Psoas muscle (tissue), 8 donors: ENCODE measurements around the gene ARFGAP3. TPM values are rescaled to one million over a fixed set of nuclear protein-coding genes. Genes with fewer than 3 reads are reported as not detected.

ENCODE experiments used
- ATAC-seq, 4 donors: fragments of 200-7000 bp; cut with Tn5 transposase; one replicate each; pipeline ENCODE4 v1.9.1; 2020; ENCODE audit warnings: moderate library complexity in 3 of 4, mild to moderate bottlenecking in 2 of 4
- DNase-seq, 2 donors: peaks; one replicate each; pipeline ENCODE4 v3.0.0-alpha.2; 2020
- H3K27ac ChIP-seq: fragments of 200-600 bp; one replicate; pipeline ENCODE4 v1.8.0; 2022
- H3K27me3 ChIP-seq, 3 donors: fragments of 200-600 bp in 1 of 3; one replicate each; pipeline versions ENCODE4 v1.6.1 to v1.8.0; 2013 to 2022; ENCODE audit warnings: low read length in 2 of 3, mild to moderate bottlenecking in 2 of 3, moderate library complexity in 1 of 3; ENCODE audit not compliant: insufficient read depth in 3 of 3
- H3K36me3 ChIP-seq, 2 donors: fragments of 200-600 bp in 1 of 2; one replicate each; pipeline versions ENCODE4 v1.6.1 to v1.8.0; 2013 to 2022; ENCODE audit warnings: low read depth in 1 of 2, mild to moderate bottlenecking in 1 of 2, moderate library complexity in 1 of 2; ENCODE audit not compliant: insufficient read depth in 1 of 2
- H3K4me1 ChIP-seq: fragments of 200-600 bp; one replicate; pipeline ENCODE4 v1.8.0; 2022
- H3K4me3 ChIP-seq: fragments of 200-600 bp; one replicate; pipeline ENCODE4 v1.8.0; 2022; ENCODE audit warnings: mild to moderate bottlenecking
- H3K9me3 ChIP-seq: fragments of 200-600 bp; one replicate; pipeline ENCODE4 v1.8.0; 2022
- CTCF ChIP-seq: fragments of 200-600 bp; IDR thresholded peaks from one replicate; pipeline ENCODE4 v1.8.0; 2022; ENCODE audit warnings: antibody characterized with exemption
- WGBS, 3 donors: extraction: QIAGEN DNeasy Blood & Tissue Kit; methylation state at CpG; one replicate each; pipeline versions ENCODE4 v1.1.6 to v1.1.7; 2013; 5-methylcytosine and 5-hydroxymethylcytosine counted together
- intact Hi-C, 2 donors: fragments of 100-400 bp; cut with DNase I; formaldehyde crosslinking; loops; one replicate each; pipeline versions ENCODE4 v1.11.0 to v1.14.2; 2022
- polyA plus RNA-seq, 3 donors: library from polyadenylated mRNA; stranded (reverse); fragments of 200-250 nt; gene quantifications; one replicate each; pipeline ENCODE4 v1.2.3, GENCODE V29; 2013
- total RNA-seq, 4 donors: library from RNA; stranded (reverse); fragmentation: NEBNext Ultra II Directional in 2 of 4; extraction: Animal tissue kit (Norgen Biotek cat#: 25700) in 2 of 4; gene quantifications; one replicate each; pipeline versions ENCODE4 v1.2.1 to v1.2.4, GENCODE V29; 2021 to 2023
- donor health status: healthy with polysubstance abuse.
- donor health status: DM: no; HTN: no; CAD: no; lungs with moderate emphysema.
- donor health status: Bipolar disorder and iron deficiency.
- donor health status: healthy.
- donor health status: DM: yes; HTN: yes; CAD: no.
- donor health status: DM: no; HTN: no; CAD: no.
- donor health status: DM: no; HTN: no; CAD: no.
- donor health status: DM: yes; HTN: yes; CAD: no.

ARFGAP3 gene
- total and polyA plus RNA-seq, 7 donors = 18.4 to 36.1 (median 23.8) TPM

- H3K4me1 ChIP-seq = peaks cover 26% of the 10 kb centered on the region
- intact Hi-C loops = loop anchor here in 1 of 2 donors (5.0 kb wide), 5 partner anchors 37 to 227 kb away; partner anchors contain the start of gene PACSIN2
- 83 to 96% (median 85%) methylated on average over 8 of the region's 8 CpGs for WGBS, 3 donors
- ATAC-seq = no peak
- no peak overlapping the region for H3K27ac ChIP-seq
- H3K4me3 ChIP-seq = no peak overlapping the region
- no peaks in the 10 kb centered on the region for H3K27me3 ChIP-seq
- H3K9me3 ChIP-seq = no peaks in the 10 kb centered on the region
- DNase-seq = no peak
- H3K36me3 ChIP-seq = peaks cover 0 to 12% of the 10 kb centered on the region in 2 donors
- no peak for TF ChIP-seq CTCF
Measured at GRCh38 chr22:42865536-42865935, 8.5 kb upstream of the ARFGAP3 start.

GRCh38 chr22:42863349-42863961 lies 6.4 kb upstream of the ARFGAP3 start:
- intact Hi-C loops = no loop called here
- no peak for TF ChIP-seq CTCF
- Histone ChIP-seq H3K36me3 (no peaks in the 10 kb centered on the region), H3K4me1 (peaks cover 18% of the 10 kb centered on the region), H3K9me3 (no peaks in the 10 kb centered on the region), H3K4me3 (no peak overlapping the region), H3K27ac (no peak overlapping the region), H3K27me3 (no peaks in the 10 kb centered on the region)
- DNase-seq (no peak), ATAC-seq (no peak)
- 32 to 57% (median 42%) methylated on average over 4 of the region's 4 CpGs for WGBS, 3 donors

GRCh38 chr22:42862045-42862734 lies 5.1 kb upstream of the ARFGAP3 start:
- ATAC-seq = no peak
- intact Hi-C loops = no loop called here
- H3K36me3 ChIP-seq = no peaks in the 10 kb centered on the region
- DNase-seq = no peak
- H3K9me3 ChIP-seq = no peaks in the 10 kb centered on the region
- TF ChIP-seq CTCF = no peak
- H3K27ac ChIP-seq = no peak overlapping the region
- WGBS, 3 donors = 93 to 97% (median 94%) methylated on average over 7 of the region's 7 CpGs
- H3K4me1 ChIP-seq = peaks cover 24% of the 10 kb centered on the region
- no peaks in the 10 kb centered on the region for H3K27me3 ChIP-seq
- no peak overlapping the region for H3K4me3 ChIP-seq

- ATAC-seq (no peak), DNase-seq (no peak)
- Histone ChIP-seq H3K36me3 (no peaks in the 10 kb centered on the region), H3K27ac (peak overlapping the region; percentile 66), H3K9me3 (no peaks in the 10 kb centered on the region), H3K4me3 (no peak overlapping the region), H3K4me1 (peaks cover 24% of the 10 kb centered on the region), H3K27me3 (no peaks in the 10 kb centered on the region)
- no peak for TF ChIP-seq CTCF
- intact Hi-C loops = no loop called here
- 18 to 21% (median 19%) methylated on average over 4 of the region's 4 CpGs for WGBS, 3 donors
Measured at GRCh38 chr22:42860968-42861367, 3.9 kb upstream of the ARFGAP3 start.
